Colonic mucosa (tissue), 4 donors: ENCODE results near the gene PRDM1. TPM values are rescaled to one million over a fixed set of nuclear protein-coding genes. Genes with fewer than 3 reads are reported as not detected.

Experiments
- DNase-seq: peaks from one replicate; pipeline ENCODE4 v3.0.0-alpha.2; 2020
- H3K27ac ChIP-seq: fragments of 200-600 bp; one replicate; pipeline ENCODE4 v1.8.0; 2021
- H3K27me3 ChIP-seq: fragments of 200-600 bp; one replicate; pipeline ENCODE4 v1.8.0; 2021
- H3K36me3 ChIP-seq: fragments of 200-600 bp; one replicate; pipeline ENCODE4 v1.8.0; 2021
- H3K4me1 ChIP-seq: fragments of 200-600 bp; one replicate; pipeline ENCODE4 v1.8.0; 2021; ENCODE audit warnings: mild to moderate bottlenecking
- H3K4me3 ChIP-seq: fragments of 200-600 bp; one replicate; pipeline ENCODE4 v1.8.0; 2021
- H3K9ac ChIP-seq, 2 donors: one replicate each; pipeline ENCODE4 v1.7.0; 2013; ENCODE audit warnings: control low read depth in 2 of 2, low read depth in 2 of 2, low read length in 2 of 2
- H3K9me3 ChIP-seq: fragments of 200-600 bp; one replicate; pipeline ENCODE4 v1.8.0; 2021
- CTCF ChIP-seq: fragments of 200-600 bp; IDR thresholded peaks from one replicate; pipeline ENCODE4 v1.8.0; 2022; ENCODE audit warnings: antibody characterized with exemption, mild to moderate bottlenecking
- intact Hi-C: fragments of 100-400 bp; cut with DNase I; formaldehyde crosslinking; loops from one replicate; pipeline ENCODE4 v1.14.1; 2022
- total RNA-seq, 2 donors: library from RNA; stranded (reverse); fragmentation: NEBNext Ultra II Directional in 1 of 2; extraction: Animal tissue kit (Norgen Biotek cat#: 25700) in 1 of 2; gene quantifications; one replicate each; pipeline ENCODE4 v1.2.1, GENCODE V29; 2021
- donor health status: healthy.
- donor health status: DM: no; HTN: no; CAD: no.
- donor health status: DM: no; HTN: no; CAD: no.

PRDM1 gene
- total RNA-seq, 2 donors from 2014 or later = 7.2 to 17.6 TPM

- no peak overlapping the region for H3K4me3 ChIP-seq
- H3K9ac ChIP-seq = no peak overlapping the region
- intact Hi-C loops = no loop called here
- H3K9me3 ChIP-seq = no peaks in the 10 kb centered on the region
- no peak for DNase-seq
- H3K27ac ChIP-seq = no peak overlapping the region
- TF ChIP-seq CTCF = no peak
- no peaks in the 10 kb centered on the region for H3K27me3 ChIP-seq
- no peaks in the 10 kb centered on the region for H3K4me1 ChIP-seq
- no peaks in the 10 kb centered on the region for H3K36me3 ChIP-seq
Measured at GRCh38 chr6:106120406-106120805, 34.3 kb downstream of the PRDM1 start.

- DNase-seq = no peak
- intact Hi-C loops = no loop called here
- no peak overlapping the region for H3K9ac ChIP-seq
- H3K27me3 ChIP-seq = no peaks in the 10 kb centered on the region
- H3K27ac ChIP-seq = no peak overlapping the region
- no peak for TF ChIP-seq CTCF
- no peaks in the 10 kb centered on the region for H3K4me1 ChIP-seq
- H3K36me3 ChIP-seq = no peaks in the 10 kb centered on the region
- H3K4me3 ChIP-seq = no peak overlapping the region
- H3K9me3 ChIP-seq = no peaks in the 10 kb centered on the region
Measured at GRCh38 chr6:106122306-106122918, 36.3 kb downstream of the PRDM1 start.

DNA sequence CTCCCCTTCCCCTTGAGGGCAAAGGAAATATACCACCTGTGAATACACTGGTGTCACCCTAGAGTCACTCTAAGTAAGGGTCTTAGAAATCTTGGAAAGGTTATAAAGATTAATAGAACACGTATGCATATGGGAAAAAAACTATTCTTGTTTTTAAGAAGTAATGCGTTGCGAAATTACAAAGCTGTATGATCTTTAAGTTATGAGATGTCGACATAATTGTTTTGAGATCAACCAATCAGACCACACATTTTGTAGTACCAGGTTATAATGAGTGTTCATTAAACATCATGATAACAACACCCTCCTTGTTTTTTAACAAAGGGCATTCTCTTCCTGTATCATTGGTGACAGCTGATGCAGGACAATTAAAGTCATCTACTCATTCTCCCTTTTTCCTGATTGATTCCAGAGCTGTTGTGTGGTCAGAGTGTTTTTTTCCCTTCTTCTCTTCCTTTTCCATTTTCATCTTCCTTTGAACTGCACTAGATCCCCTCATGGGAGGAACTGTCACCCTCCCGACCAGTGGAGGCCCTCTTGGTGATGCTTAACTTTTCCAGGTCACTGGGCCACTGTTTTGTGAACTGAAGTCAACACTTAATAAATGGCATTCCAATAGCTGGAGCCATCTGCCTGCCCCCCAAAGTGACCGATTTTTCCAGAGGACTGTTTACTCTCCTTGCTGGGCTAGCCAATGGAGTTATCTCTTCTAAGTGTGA, 37.0 kb downstream of the PRDM1 start:
- Histone ChIP-seq H3K27ac (no peak overlapping the region), H3K4me1 (no peaks in the 10 kb centered on the region), H3K27me3 (no peaks in the 10 kb centered on the region), H3K4me3 (no peak overlapping the region), H3K9me3 (no peaks in the 10 kb centered on the region), H3K9ac (no peak overlapping the region), H3K36me3 (no peaks in the 10 kb centered on the region)
- TF ChIP-seq CTCF = no peak
- no peak for DNase-seq
- intact Hi-C loops = no loop called here

DNA sequence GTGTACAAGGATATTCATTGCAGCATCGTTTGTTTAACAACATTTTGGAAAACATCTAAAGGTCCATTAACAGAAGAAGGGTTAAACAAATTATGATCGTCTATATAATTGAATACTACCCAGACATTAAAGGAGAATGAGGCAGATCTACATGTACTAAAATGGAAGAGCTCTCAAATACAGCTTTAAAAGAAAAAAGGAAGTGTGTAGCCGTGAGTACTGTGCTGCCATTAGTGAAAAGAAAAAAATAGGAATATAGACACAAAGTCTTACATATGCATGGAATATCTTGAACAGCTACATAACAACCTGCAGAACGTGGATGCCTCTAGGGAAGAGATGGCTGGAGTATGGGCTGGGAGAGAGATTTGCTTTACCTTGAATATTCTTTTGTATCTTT, 37.9 kb downstream of the PRDM1 start:
- intact Hi-C loops = no loop called here
- DNase-seq = no peak
- TF ChIP-seq CTCF = no peak

GRCh38 chr6:106124437-106125430, 38.6 kb downstream of the PRDM1 start:
- TF ChIP-seq CTCF = no peak
- no peak for DNase-seq
- Histone ChIP-seq H3K27me3 (no peaks in the 10 kb centered on the region), H3K4me3 (no peak overlapping the region), H3K27ac (no peak overlapping the region), H3K36me3 (no peaks in the 10 kb centered on the region), H3K9me3 (no peaks in the 10 kb centered on the region), H3K9ac (no peak overlapping the region), H3K4me1 (no peaks in the 10 kb centered on the region)
- intact Hi-C loops = no loop called here

More for the DNA sequence above, 37.9 kb downstream of the PRDM1 start:
- no peak overlapping the region for H3K4me3 ChIP-seq
- H3K27me3 ChIP-seq = no peaks in the 10 kb centered on the region
- H3K4me1 ChIP-seq = no peaks in the 10 kb centered on the region
- H3K9me3 ChIP-seq = no peaks in the 10 kb centered on the region
- H3K36me3 ChIP-seq = no peaks in the 10 kb centered on the region
- no peak overlapping the region for H3K27ac ChIP-seq
- no peak overlapping the region for H3K9ac ChIP-seq
